DOHH2 (cell line): Measurements from ENCODE around the gene CEP68.

Experiments used
- CTCF ChIP-seq: fragments of 200-600 bp; sonication (generic); IDR thresholded peaks from one replicate; pipeline ENCODE4 v1.5.1; 2014; ENCODE audit warnings: antibody characterized with exemption, mild to moderate bottlenecking, low read depth, low read length; ENCODE audit not compliant: poor library complexity, severe bottlenecking
- EZH2phosphoT487 ChIP-seq: fragments of 200-600 bp; sonication (generic); IDR thresholded peaks from 2 replicates; pipeline ENCODE4 v1.6.1; 2017; ENCODE audit warnings: borderline replicate concordance, mild to moderate bottlenecking, antibody characterized with exemption, low read length, moderate library complexity, mixed read lengths

GRCh38 chr2:65107530-65107929, 51.3 kb downstream of the CEP68 start:
- TF ChIP-seq CTCF (no peak), EZH2phosphoT487 (no peak)
